A673 (cell line): ENCODE data around the gene PLPP2. TPM values are rescaled to one million over a fixed set of nuclear protein-coding genes. Genes with fewer than 3 reads are reported as not detected.

ENCODE experiments used
- BruUV-seq: library from RNA; stranded (reverse); fragments of 400-500 nt; replicated peaks from 2 replicates; lab custom pipeline; 2021; lab: Mats Ljungman, UMichigan
- CTCF ChIA-PET: fragments of 300-600 bp; sonication (Branson Sonifier 250); formaldehyde crosslinking; loops from one replicate; lab custom pipeline; 2022; ENCODE audit warnings: antibody characterized with exemption; lab: Charles Lee
- POLR2A ChIA-PET: fragments of 300-600 bp; sonication (Branson Sonifier 250); formaldehyde crosslinking; loops from one replicate; lab custom pipeline; 2022; ENCODE audit warnings: antibody characterized with exemption; ENCODE audit not compliant: low non-redundant PET; lab: Charles Lee
- DNase-seq: peaks from one replicate; pipeline ENCODE4 v3.0.0-alpha.2; 2015; ENCODE audit warnings: low spot score
- H3K27ac ChIP-seq: fragments of 200-600 bp; sonication (generic); 2 replicates; pipeline ENCODE4 v1.5.1; 2016; ENCODE audit warnings: mixed run types, low read depth, mild to moderate bottlenecking, mixed read lengths, antibody characterized with exemption, low read length; ENCODE audit not compliant: poor library complexity, severe bottlenecking
- H3K27me3 ChIP-seq: fragments of 200-600 bp; sonication (generic); replicated peaks from 2 replicates; pipeline ENCODE4 v1.6.1; 2017; ENCODE audit warnings: mixed run types, low read depth, mild to moderate bottlenecking, mixed read lengths, antibody characterized with exemption, low read length; ENCODE audit not compliant: insufficient read depth, poor library complexity
- H3K36me3 ChIP-seq: fragments of 200-600 bp; sonication (generic); 2 replicates; pipeline ENCODE4 v1.6.1; 2016; ENCODE audit warnings: mixed run types, mild to moderate bottlenecking, mixed read lengths, antibody characterized with exemption, low read length; ENCODE audit not compliant: insufficient read depth, poor library complexity, severe bottlenecking
- H3K4me1 ChIP-seq: fragments of 200-600 bp; sonication (generic); 2 replicates; pipeline ENCODE4 v1.6.1; 2017; ENCODE audit warnings: mixed run types, mild to moderate bottlenecking, mixed read lengths, antibody characterized with exemption, low read length; ENCODE audit not compliant: insufficient read depth, poor library complexity, severe bottlenecking
- H3K4me3 ChIP-seq: fragments of 200-600 bp; sonication (generic); 2 replicates; pipeline ENCODE4 v1.5.1; 2016; ENCODE audit warnings: low read depth, mixed run types, mild to moderate bottlenecking, mixed read lengths, low read length; ENCODE audit not compliant: poor library complexity, severe bottlenecking
- H3K9me3 ChIP-seq: fragments of 200-600 bp; sonication (generic); 2 replicates; pipeline ENCODE4 v1.6.1; 2016; ENCODE audit warnings: mixed run types, low read depth, mild to moderate bottlenecking, mixed read lengths, antibody characterized with exemption, low read length; ENCODE audit not compliant: poor library complexity, severe bottlenecking
- EZH2 ChIP-seq: fragments of 200-600 bp; sonication (generic); IDR thresholded peaks from 2 replicates; pipeline ENCODE4 v1.6.1; 2017; ENCODE audit warnings: borderline replicate concordance, low read depth, mild to moderate bottlenecking, mixed read lengths, antibody characterized with exemption, low read length; ENCODE audit not compliant: poor library complexity, severe bottlenecking
- intact Hi-C: fragments of 100-400 bp; cut with micrococcal nuclease; formaldehyde crosslinking; loops from one replicate; pipeline ENCODE4 v1.10.0; 2022; ENCODE audit not compliant: unreplicated experiment
- total RNA-seq: library from RNA; stranded (reverse); gene quantifications from 2 replicates; pipeline ENCODE4 v1.2.3, GENCODE V29; 2021
- TF ChIP-seq, protein P1 (sequence below): fragments of 300-800, 200-600 bp; sonication (generic); conservative IDR thresholded peaks from 2 replicates; pipeline ENCODE4 v1.5.1; 2017; ENCODE audit warnings: low read depth, mild to moderate bottlenecking, antibody characterized with exemption, low read length, moderate library complexity, mixed read lengths

The PLPP2 gene
- total RNA-seq, 1 experiment from 2014 or later, result 2.6 TPM

DNA sequence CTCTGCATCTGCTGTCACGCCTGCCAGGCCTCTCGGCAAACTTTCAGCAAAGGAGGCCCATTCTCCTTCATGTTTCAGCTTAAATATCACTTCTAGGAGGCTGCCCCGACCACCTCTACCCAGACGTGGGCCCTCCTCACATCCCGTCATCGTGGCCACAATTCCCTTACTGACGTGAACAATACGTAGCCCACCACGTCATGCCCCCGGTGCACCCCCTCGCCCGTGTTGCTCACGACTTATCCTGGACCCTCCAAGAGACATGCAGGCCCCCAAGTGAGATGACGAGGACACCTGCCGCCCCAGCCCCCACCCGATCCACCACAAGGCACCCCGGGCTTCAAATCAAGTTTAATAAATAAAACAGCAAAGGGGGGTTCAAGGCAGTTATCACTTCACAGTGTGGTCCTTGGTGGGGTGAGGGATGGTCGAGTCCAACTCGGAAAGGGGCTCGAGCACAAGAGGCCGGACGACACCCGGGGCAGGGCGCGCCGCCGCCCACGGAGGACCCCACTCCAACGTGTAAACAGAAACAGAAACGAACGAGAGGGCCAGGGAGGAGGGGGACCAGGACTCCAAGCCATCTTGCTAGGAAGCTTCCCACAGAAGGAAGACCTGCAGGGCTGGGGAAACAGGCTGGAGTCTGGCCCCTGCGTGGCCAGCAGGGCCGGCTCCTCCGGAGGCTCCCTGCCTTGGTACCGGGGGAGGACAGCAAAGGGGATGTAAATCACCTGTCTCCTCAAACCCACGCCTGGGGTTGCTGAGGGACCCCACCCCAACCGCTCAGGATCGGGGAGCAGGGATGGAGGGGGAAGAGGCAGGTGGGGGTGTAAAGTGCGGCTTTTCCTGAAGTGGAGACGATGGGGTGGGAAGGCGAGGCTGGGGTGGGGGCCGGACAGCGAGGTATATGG is 14.3 kb upstream of the PLPP2 start:
- Histone ChIP-seq H3K27me3 (no peaks in the 10 kb centered on the region), H3K27ac (no peak overlapping the region), H3K36me3 (peaks cover 38% of the 10 kb centered on the region), H3K9me3 (no peaks in the 10 kb centered on the region), H3K4me3 (no peak overlapping the region), H3K4me1 (no peaks in the 10 kb centered on the region)
- CTCF ChIA-PET, result no interaction called here
- intact Hi-C loops, result no loop called here
- POLR2A ChIA-PET, result no interaction called here
- TF ChIP-seq EZH2, result no peak
- TF ChIP-seq, protein P1, sequence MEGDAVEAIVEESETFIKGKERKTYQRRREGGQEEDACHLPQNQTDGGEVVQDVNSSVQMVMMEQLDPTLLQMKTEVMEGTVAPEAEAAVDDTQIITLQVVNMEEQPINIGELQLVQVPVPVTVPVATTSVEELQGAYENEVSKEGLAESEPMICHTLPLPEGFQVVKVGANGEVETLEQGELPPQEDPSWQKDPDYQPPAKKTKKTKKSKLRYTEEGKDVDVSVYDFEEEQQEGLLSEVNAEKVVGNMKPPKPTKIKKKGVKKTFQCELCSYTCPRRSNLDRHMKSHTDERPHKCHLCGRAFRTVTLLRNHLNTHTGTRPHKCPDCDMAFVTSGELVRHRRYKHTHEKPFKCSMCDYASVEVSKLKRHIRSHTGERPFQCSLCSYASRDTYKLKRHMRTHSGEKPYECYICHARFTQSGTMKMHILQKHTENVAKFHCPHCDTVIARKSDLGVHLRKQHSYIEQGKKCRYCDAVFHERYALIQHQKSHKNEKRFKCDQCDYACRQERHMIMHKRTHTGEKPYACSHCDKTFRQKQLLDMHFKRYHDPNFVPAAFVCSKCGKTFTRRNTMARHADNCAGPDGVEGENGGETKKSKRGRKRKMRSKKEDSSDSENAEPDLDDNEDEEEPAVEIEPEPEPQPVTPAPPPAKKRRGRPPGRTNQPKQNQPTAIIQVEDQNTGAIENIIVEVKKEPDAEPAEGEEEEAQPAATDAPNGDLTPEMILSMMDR, result no peak
- DNase-seq, result no peak
- BruUV-seq, result no TSS peak

DNA sequence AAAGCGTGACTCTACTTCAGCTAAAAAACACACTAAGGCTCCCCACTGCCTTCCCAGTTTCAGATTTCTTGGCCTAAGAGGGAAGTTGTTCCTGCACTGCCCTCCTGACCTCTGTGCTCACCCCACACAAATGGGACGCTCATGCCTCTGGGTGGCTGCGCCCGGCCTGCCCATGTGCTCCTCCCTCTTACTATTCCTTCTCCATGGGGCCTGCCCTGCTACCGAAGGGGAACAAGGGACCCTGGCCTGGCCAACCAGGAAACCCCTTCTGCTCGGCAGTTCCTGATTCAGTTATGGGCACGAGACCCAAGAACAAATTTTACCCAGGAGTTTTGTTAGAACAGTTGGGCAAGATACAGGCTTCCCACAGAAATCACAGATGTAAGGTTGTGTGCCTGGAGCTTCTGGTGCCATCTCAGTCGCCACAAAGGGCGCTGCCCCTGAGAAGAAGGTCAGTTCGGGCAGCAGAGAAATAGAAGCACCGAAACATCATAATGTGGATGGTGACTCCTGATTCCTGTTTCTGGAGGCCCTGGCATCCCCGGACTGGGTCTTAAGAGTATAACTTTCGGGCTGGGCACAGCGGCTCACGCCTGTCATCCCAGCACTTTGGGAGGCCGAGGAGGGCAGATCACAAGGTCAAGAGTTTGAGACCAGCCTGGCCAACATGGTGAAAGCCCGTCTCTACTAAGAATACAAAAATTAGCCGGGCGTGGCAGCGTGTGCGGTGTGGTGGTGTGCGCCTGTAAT is 5.4 kb upstream of the PLPP2 start:
- Histone ChIP-seq H3K4me1 (peaks cover 8% of the 10 kb centered on the region), H3K27ac (no peak overlapping the region), H3K36me3 (no peaks in the 10 kb centered on the region), H3K9me3 (no peaks in the 10 kb centered on the region), H3K27me3 (peaks cover 32% of the 10 kb centered on the region), H3K4me3 (no peak overlapping the region)
- TF ChIP-seq EZH2, result no peak
- TF ChIP-seq, protein P1, result no peak
- BruUV-seq, result no TSS peak
- ChIA-PET POLR2A (no interaction called here), CTCF (no interaction called here)
- DNase-seq, result no peak
- intact Hi-C loops, result no loop called here

DNA sequence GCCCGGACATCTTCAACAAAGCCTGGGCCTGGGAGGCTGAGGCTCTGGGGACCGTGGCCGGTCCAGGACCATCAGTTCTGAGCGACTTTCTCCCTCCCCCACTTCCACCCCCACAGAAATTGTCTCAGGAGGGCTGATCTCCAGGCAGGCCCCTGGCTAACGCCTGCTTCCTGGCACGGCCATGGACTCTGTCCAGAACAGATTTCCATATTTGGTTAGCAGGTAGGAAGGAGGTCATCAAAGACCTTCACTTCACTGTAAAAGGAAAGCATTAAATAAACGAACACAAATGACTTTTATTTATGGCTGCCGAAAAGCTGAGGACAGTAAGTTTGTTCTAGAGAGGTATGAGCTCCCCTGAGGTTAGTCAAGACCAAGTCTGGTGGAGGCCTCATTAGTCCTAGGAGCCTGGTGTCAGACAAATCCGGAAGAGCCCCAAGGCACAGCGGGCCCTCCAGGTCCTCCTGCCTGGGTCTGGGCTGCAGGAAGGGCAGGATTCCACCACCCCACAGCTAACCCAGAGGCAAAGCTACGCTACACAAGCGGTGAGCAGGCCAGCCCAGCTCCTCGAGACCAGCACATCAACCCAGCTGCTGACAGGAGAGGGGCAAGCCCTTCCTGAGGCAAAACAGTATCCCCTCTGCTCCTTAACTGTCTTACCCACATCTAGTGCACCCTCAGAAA is 4.6 kb upstream of the PLPP2 start:
- DNase-seq, result no peak
- no TSS peak for BruUV-seq

More for the DNA sequence above, 4.6 kb upstream of the PLPP2 start:
- Histone ChIP-seq H3K9me3 (no peaks in the 10 kb centered on the region), H3K36me3 (no peaks in the 10 kb centered on the region), H3K27me3 (peaks cover 32% of the 10 kb centered on the region), H3K4me1 (peaks cover 8% of the 10 kb centered on the region), H3K4me3 (no peak overlapping the region), H3K27ac (no peak overlapping the region)
- TF ChIP-seq EZH2, result no peak
- TF ChIP-seq, protein P1, result no peak
- POLR2A ChIA-PET, result no interaction called here
- intact Hi-C loops, result no loop called here
- CTCF ChIA-PET, result no interaction called here
